Osteoblast (primary cell): ENCODE data around the gene HEYL. TPM values are rescaled to one million over a fixed set of nuclear protein-coding genes. Genes with fewer than 3 reads are reported as not detected.

Source experiments
- DNase-seq: peaks from one replicate; pipeline ENCODE4 v3.0.0; 2011; ENCODE audit warnings: low spot score, mixed read lengths; ENCODE audit not compliant: insufficient read length; ENCODE audit errors: missing footprints
- H2AFZ ChIP-seq: 2 replicates; pipeline ENCODE4 v1.6.0; 2011; ENCODE audit warnings: mild to moderate bottlenecking, low read length
- H3K27ac ChIP-seq: 2 replicates; pipeline ENCODE4 v1.5.1; 2011; ENCODE audit warnings: mild to moderate bottlenecking, low read depth, low read length, moderate library complexity
- H3K27me3 ChIP-seq: 2 replicates; pipeline ENCODE4 v1.6.0; 2012; ENCODE audit warnings: mild to moderate bottlenecking, control low read depth, inconsistent platforms, low read length, moderate library complexity; ENCODE audit not compliant: insufficient read depth
- H3K36me3 ChIP-seq: 2 replicates; pipeline ENCODE4 v1.5.1; 2011; ENCODE audit warnings: mild to moderate bottlenecking, low read length, control low read depth, moderate library complexity; ENCODE audit not compliant: insufficient read depth
- H3K4me1 ChIP-seq: 2 replicates; pipeline ENCODE4 v1.5.1; 2011; ENCODE audit warnings: mild to moderate bottlenecking, low read length, control low read depth, moderate library complexity; ENCODE audit not compliant: insufficient read depth
- H3K4me2 ChIP-seq: 2 replicates; pipeline ENCODE4 v1.6.0; 2011; ENCODE audit warnings: mild to moderate bottlenecking, low read length; ENCODE audit not compliant: insufficient read depth
- H3K4me3 ChIP-seq: fragments of 200-600 bp; sonication (generic); 3 replicates; pipeline ENCODE4 v1.5.1; 2012; ENCODE audit warnings: mild to moderate bottlenecking, low read length, inconsistent platforms; ENCODE audit not compliant: insufficient read depth
- H3K79me2 ChIP-seq: 2 replicates; pipeline ENCODE4 v1.6.0; 2012; ENCODE audit warnings: mild to moderate bottlenecking, low read length, control low read depth, inconsistent platforms; ENCODE audit not compliant: insufficient read depth
- H3K9me3 ChIP-seq: 2 replicates; pipeline ENCODE4 v1.5.1; 2011; ENCODE audit warnings: low read depth, low read length, control low read depth
- H4K20me1 ChIP-seq: 2 replicates; pipeline ENCODE4 v1.6.0; 2012; ENCODE audit warnings: mild to moderate bottlenecking, low read length, control low read depth; ENCODE audit not compliant: insufficient read depth
- total RNA-seq: library from RNA; depleted of rRNA; stranded (reverse); fragments of >200 nt; gene quantifications from 2 replicates; pipeline ENCODE4 v1.2.3, GENCODE V29; 2012
- TF ChIP-seq, protein P1 (sequence below): IDR thresholded peaks from 2 replicates; pipeline ENCODE4 v1.5.1; 2011; ENCODE audit warnings: mild to moderate bottlenecking, low read depth, low read length, moderate library complexity; ENCODE audit errors: extremely low read depth

Gene HEYL
- total RNA-seq, 1 donor, result under 0.01 TPM

GRCh38 chr1:39668894-39669293 lies 29.5 kb upstream of the HEYL start:
- no peaks in the 10 kb centered on the region for H3K36me3 ChIP-seq
- H3K27me3 ChIP-seq, result peaks cover 55% of the 10 kb centered on the region
- DNase-seq, result no peak
- no peaks in the 10 kb centered on the region for H3K79me2 ChIP-seq
- H2AFZ ChIP-seq, result no peak overlapping the region
- no peak overlapping the region for H3K4me3 ChIP-seq
- no peaks in the 10 kb centered on the region for H4K20me1 ChIP-seq
- no peak overlapping the region for H3K4me2 ChIP-seq
- H3K9me3 ChIP-seq, result no peaks in the 10 kb centered on the region
- no peak overlapping the region for H3K27ac ChIP-seq
- TF ChIP-seq, protein P1, sequence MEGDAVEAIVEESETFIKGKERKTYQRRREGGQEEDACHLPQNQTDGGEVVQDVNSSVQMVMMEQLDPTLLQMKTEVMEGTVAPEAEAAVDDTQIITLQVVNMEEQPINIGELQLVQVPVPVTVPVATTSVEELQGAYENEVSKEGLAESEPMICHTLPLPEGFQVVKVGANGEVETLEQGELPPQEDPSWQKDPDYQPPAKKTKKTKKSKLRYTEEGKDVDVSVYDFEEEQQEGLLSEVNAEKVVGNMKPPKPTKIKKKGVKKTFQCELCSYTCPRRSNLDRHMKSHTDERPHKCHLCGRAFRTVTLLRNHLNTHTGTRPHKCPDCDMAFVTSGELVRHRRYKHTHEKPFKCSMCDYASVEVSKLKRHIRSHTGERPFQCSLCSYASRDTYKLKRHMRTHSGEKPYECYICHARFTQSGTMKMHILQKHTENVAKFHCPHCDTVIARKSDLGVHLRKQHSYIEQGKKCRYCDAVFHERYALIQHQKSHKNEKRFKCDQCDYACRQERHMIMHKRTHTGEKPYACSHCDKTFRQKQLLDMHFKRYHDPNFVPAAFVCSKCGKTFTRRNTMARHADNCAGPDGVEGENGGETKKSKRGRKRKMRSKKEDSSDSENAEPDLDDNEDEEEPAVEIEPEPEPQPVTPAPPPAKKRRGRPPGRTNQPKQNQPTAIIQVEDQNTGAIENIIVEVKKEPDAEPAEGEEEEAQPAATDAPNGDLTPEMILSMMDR, result no peak
- peaks cover 11% of the 10 kb centered on the region for H3K4me1 ChIP-seq

GRCh38 chr1:39668111-39668510 lies 28.7 kb upstream of the HEYL start:
- no peak overlapping the region for H3K27ac ChIP-seq
- H3K4me3 ChIP-seq, result no peak overlapping the region
- H3K36me3 ChIP-seq, result no peaks in the 10 kb centered on the region
- H3K27me3 ChIP-seq, result peaks cover 52% of the 10 kb centered on the region
- no peak for DNase-seq
- peaks cover 11% of the 10 kb centered on the region for H3K4me1 ChIP-seq
- H3K4me2 ChIP-seq, result no peak overlapping the region
- H3K79me2 ChIP-seq, result no peaks in the 10 kb centered on the region
- no peaks in the 10 kb centered on the region for H3K9me3 ChIP-seq
- H4K20me1 ChIP-seq, result no peaks in the 10 kb centered on the region
- TF ChIP-seq, protein P1, result no peak
- no peak overlapping the region for H2AFZ ChIP-seq

- H3K27ac ChIP-seq, result no peak overlapping the region
- H3K79me2 ChIP-seq, result no peaks in the 10 kb centered on the region
- TF ChIP-seq, protein P1, result no peak
- no peak overlapping the region for H3K4me3 ChIP-seq
- H3K4me2 ChIP-seq, result no peak overlapping the region
- no peaks in the 10 kb centered on the region for H3K9me3 ChIP-seq
- H4K20me1 ChIP-seq, result no peaks in the 10 kb centered on the region
- H2AFZ ChIP-seq, result no peak overlapping the region
- peaks cover 43% of the 10 kb centered on the region for H3K27me3 ChIP-seq
- H3K36me3 ChIP-seq, result no peaks in the 10 kb centered on the region
- H3K4me1 ChIP-seq, result peaks cover 3% of the 10 kb centered on the region
- DNase-seq, result no peak
Measured at GRCh38 chr1:39666772-39667171, 27.3 kb upstream of the HEYL start.

DNA sequence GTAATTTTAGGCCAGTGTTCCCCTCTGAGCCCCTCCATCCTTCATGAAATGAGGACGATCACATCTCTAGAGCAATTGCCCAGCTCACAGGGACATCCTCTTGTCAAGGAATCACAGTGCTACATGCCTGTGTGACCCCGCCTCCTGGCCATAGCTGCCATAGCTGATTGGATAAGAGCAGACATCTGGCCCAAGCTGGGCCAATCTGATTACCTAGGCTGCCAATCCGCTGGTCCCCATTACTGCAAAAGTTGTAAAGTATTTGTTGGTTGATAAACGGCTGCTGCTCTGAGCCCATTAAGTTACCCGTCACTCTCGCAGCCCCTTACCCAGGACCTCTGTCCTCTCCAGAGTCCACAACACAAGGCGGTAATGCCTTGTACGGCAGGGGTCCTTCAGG lies 24.1 kb upstream of the HEYL start:
- TF ChIP-seq, protein P1, result no peak
- Histone ChIP-seq H3K4me1 (no peaks in the 10 kb centered on the region), H3K27ac (no peak overlapping the region), H3K9me3 (no peaks in the 10 kb centered on the region), H3K79me2 (no peaks in the 10 kb centered on the region), H3K4me3 (no peak overlapping the region), H3K27me3 (peaks cover 30% of the 10 kb centered on the region), H3K4me2 (no peak overlapping the region), H2AFZ (no peak overlapping the region), H4K20me1 (no peaks in the 10 kb centered on the region), H3K36me3 (no peaks in the 10 kb centered on the region)
- DNase-seq, result no peak
